ENCODE results near the gene KAT6B.
A peak's percentile ranks its signal among the peaks of the same experiment; 100 is the strongest.

Gene KAT6B

DNA sequence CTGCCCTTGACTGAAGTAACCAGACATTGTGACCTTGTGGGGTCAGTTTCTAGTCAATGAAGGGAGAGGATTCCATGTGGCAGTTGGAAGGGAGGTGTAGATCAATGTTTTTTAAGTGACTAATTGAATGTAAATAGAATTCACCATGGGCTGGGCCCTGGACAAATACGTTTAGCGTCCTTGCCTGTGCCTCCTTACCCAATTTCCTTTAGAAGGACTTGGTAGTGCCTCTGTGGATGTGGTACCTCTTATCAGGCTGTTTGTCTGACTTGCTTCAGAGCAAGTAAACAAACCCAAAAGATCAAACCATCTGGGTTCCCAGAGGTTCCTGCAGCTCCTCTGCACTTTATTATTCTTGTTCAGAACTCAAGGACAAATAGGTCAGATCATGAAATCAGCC is 4.3 kb upstream of the KAT6B start:
- peak overlapping the region; percentile 99; the same call in 1 of the 2 replicates for H3K27ac ChIP-seq (ENCODE audit: extremely low read depth, low read depth, low read length)
- ChIA-PET CTCF (interaction anchor here (0.5 to 0.6 kb wide), 2 partner anchors 40 to 563 kb away, joined by 3 read pairs; no protein-coding TSS in a partner anchor), POLR2A (no interaction called here)
- TF ChIP-seq ZNF2 (tag by site-specific recombination; IDR thresholded peaks at IDR 0.05), result no peak
- TF ChIP-seq, protein P1, sequence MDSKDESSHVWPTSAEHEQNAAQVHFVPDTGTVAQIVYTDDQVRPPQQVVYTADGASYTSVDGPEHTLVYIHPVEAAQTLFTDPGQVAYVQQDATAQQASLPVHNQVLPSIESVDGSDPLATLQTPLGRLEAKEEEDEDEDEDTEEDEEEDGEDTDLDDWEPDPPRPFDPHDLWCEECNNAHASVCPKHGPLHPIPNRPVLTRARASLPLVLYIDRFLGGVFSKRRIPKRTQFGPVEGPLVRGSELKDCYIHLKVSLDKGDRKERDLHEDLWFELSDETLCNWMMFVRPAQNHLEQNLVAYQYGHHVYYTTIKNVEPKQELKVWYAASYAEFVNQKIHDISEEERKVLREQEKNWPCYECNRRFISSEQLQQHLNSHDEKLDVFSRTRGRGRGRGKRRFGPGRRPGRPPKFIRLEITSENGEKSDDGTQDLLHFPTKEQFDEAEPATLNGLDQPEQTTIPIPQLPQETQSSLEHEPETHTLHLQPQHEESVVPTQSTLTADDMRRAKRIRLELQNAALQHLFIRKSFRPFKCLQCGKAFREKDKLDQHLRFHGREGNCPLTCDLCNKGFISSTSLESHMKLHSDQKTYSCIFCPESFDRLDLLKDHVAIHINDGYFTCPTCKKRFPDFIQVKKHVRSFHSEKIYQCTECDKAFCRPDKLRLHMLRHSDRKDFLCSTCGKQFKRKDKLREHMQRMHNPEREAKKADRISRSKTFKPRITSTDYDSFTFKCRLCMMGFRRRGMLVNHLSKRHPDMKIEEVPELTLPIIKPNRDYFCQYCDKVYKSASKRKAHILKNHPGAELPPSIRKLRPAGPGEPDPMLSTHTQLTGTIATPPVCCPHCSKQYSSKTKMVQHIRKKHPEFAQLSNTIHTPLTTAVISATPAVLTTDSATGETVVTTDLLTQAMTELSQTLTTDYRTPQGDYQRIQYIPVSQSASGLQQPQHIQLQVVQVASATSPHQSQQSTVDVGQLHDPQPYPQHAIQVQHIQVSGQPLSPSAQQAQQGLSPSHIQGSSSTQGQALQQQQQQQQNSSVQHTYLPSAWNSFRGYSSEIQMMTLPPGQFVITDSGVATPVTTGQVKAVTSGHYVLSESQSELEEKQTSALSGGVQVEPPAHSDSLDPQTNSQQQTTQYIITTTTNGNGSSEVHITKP (tag by site-specific recombination; IDR thresholded peaks at IDR 0.05), result peak; percentile 75
- H3K4me3 ChIP-seq (ENCODE audit: low read depth, low read length), result no peak overlapping the region
- H3K9me3 ChIP-seq (ENCODE audit: control insufficient read depth, insufficient read depth, low read depth, low read length), result no peaks in the 10 kb centered on the region
- no peaks in the 10 kb centered on the region for H3K36me3 ChIP-seq (ENCODE audit: control insufficient read depth in 2 of 2, insufficient read depth in 1 of 2, low read length in 2 of 2)
- peaks cover 29% of the 10 kb centered on the region for H3K4me1 ChIP-seq (ENCODE audit: control insufficient read depth, insufficient read depth, low read length)

DNA sequence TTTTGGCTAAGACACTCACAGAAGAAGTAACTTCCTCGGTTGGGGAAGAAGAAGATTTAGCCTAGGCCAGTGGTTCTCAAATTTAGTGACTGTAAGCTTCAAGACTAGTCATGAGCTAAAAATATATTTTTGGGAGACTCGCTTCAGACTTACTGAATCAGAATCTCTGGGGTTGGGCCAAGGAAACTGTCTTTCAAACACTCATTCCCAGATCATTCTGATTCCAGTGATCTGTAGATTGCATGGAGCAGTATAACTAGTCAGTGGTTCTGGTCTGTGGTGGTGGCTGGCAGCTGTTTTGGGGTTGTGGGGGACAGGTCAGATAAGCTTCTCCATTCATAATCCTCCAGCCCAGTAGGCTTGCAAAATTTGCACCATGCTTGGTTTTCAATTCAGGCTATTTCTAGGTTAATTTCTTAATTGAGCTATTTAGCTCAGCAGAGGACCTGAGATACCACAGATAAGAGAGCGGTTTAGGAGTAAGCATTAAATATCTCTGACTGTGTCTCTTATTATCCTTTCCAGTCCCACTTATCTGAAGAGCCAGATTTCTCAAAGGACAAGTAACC is 3.8 kb upstream of the KAT6B start:
- ChIA-PET POLR2A (no interaction called here), CTCF (interaction anchor here (0.8 to 1.3 kb wide), 3 partner anchors 84 to 198 kb away, joined by 3 to 6 read pairs (median 4); no protein-coding TSS in a partner anchor)
- TF ChIP-seq ZNF37A (tag by site-specific recombination; IDR thresholded peaks at IDR 0.05) (no peak), ZBTB1 (tag by site-specific recombination; IDR thresholded peaks at IDR 0.05) (no peak), ZNF423 (tag by site-specific recombination; IDR thresholded peaks at IDR 0.05) (no peak), KLF8 (tag by site-specific recombination; IDR thresholded peaks at IDR 0.05) (no peak), IKZF3 (tag by site-specific recombination; IDR thresholded peaks at IDR 0.05) (peak; percentile 35; the same call in 1 of the 2 replicates), ZNF10 (tag by site-specific recombination; IDR thresholded peaks at IDR 0.05) (no peak; the same call in 1 of the 2 replicates), SALL2 (tag by site-specific recombination; IDR thresholded peaks at IDR 0.05; ENCODE audit: borderline replicate concordance) (no peak), ZNF658 (tag by site-specific recombination; IDR thresholded peaks at IDR 0.05) (no peak), ZNF311 (tag by site-specific recombination; IDR thresholded peaks at IDR 0.05; ENCODE audit: borderline replicate concordance) (no peak), YY2 (tag by site-specific recombination; IDR thresholded peaks at IDR 0.05) (no peak), SETDB1 (IDR thresholded peaks at IDR 0.05; ENCODE audit: insufficient read length, low read length) (no peak), ZFP37 (tag by site-specific recombination; IDR thresholded peaks at IDR 0.05) (no peak), ZNF626 (tag by site-specific recombination; IDR thresholded peaks at IDR 0.05) (no peak), MYNN (tag by site-specific recombination; IDR thresholded peaks at IDR 0.05; ENCODE audit: borderline replicate concordance) (no peak), ZNF677 (tag by site-specific recombination; IDR thresholded peaks at IDR 0.05) (no peak), ZNF76 (tag by site-specific recombination; IDR thresholded peaks at IDR 0.05; ENCODE audit: borderline replicate concordance, low read depth) (no peak), EGR2 (tag by site-specific recombination; IDR thresholded peaks at IDR 0.05; ENCODE audit: low read depth) (no peak)
- TF ChIP-seq, protein P2, sequence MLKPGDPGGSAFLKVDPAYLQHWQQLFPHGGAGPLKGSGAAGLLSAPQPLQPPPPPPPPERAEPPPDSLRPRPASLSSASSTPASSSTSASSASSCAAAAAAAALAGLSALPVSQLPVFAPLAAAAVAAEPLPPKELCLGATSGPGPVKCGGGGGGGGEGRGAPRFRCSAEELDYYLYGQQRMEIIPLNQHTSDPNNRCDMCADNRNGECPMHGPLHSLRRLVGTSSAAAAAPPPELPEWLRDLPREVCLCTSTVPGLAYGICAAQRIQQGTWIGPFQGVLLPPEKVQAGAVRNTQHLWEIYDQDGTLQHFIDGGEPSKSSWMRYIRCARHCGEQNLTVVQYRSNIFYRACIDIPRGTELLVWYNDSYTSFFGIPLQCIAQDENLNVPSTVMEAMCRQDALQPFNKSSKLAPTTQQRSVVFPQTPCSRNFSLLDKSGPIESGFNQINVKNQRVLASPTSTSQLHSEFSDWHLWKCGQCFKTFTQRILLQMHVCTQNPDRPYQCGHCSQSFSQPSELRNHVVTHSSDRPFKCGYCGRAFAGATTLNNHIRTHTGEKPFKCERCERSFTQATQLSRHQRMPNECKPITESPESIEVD (tag by site-specific recombination; IDR thresholded peaks at IDR 0.05), result peak; percentile 44
- TF ChIP-seq, protein P3, sequence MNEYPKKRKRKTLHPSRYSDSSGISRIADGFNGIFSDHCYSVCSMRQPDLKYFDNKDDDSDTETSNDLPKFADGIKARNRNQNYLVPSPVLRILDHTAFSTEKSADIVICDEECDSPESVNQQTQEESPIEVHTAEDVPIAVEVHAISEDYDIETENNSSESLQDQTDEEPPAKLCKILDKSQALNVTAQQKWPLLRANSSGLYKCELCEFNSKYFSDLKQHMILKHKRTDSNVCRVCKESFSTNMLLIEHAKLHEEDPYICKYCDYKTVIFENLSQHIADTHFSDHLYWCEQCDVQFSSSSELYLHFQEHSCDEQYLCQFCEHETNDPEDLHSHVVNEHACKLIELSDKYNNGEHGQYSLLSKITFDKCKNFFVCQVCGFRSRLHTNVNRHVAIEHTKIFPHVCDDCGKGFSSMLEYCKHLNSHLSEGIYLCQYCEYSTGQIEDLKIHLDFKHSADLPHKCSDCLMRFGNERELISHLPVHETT (tag by site-specific recombination; IDR thresholded peaks at IDR 0.05), result 0 out of 2 replicates have a peak, but pooled peaks have one; percentile 20
- TF ChIP-seq, protein P4, sequence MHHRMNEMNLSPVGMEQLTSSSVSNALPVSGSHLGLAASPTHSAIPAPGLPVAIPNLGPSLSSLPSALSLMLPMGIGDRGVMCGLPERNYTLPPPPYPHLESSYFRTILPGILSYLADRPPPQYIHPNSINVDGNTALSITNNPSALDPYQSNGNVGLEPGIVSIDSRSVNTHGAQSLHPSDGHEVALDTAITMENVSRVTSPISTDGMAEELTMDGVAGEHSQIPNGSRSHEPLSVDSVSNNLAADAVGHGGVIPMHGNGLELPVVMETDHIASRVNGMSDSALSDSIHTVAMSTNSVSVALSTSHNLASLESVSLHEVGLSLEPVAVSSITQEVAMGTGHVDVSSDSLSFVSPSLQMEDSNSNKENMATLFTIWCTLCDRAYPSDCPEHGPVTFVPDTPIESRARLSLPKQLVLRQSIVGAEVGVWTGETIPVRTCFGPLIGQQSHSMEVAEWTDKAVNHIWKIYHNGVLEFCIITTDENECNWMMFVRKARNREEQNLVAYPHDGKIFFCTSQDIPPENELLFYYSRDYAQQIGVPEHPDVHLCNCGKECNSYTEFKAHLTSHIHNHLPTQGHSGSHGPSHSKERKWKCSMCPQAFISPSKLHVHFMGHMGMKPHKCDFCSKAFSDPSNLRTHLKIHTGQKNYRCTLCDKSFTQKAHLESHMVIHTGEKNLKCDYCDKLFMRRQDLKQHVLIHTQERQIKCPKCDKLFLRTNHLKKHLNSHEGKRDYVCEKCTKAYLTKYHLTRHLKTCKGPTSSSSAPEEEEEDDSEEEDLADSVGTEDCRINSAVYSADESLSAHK (tag by site-specific recombination; IDR thresholded peaks at IDR 0.05), result 0 out of 2 replicates have a peak, but pooled peaks have one; percentile 23
- TF ChIP-seq, protein P5, sequence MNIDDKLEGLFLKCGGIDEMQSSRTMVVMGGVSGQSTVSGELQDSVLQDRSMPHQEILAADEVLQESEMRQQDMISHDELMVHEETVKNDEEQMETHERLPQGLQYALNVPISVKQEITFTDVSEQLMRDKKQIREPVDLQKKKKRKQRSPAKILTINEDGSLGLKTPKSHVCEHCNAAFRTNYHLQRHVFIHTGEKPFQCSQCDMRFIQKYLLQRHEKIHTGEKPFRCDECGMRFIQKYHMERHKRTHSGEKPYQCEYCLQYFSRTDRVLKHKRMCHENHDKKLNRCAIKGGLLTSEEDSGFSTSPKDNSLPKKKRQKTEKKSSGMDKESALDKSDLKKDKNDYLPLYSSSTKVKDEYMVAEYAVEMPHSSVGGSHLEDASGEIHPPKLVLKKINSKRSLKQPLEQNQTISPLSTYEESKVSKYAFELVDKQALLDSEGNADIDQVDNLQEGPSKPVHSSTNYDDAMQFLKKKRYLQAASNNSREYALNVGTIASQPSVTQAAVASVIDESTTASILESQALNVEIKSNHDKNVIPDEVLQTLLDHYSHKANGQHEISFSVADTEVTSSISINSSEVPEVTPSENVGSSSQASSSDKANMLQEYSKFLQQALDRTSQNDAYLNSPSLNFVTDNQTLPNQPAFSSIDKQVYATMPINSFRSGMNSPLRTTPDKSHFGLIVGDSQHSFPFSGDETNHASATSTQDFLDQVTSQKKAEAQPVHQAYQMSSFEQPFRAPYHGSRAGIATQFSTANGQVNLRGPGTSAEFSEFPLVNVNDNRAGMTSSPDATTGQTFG (tag by site-specific recombination; IDR thresholded peaks at IDR 0.05; ENCODE audit: borderline replicate concordance), result no peak

More for the DNA sequence above, 3.8 kb upstream of the KAT6B start:
- Histone ChIP-seq H3K27ac (ENCODE audit: extremely low read depth, low read depth, low read length) (peak overlapping the region; percentile 99), H3K36me3 (ENCODE audit: control insufficient read depth in 2 of 2, insufficient read depth in 1 of 2, low read length in 2 of 2) (no peaks in the 10 kb centered on the region), H3K4me3 (ENCODE audit: low read depth, low read length) (no peak overlapping the region), H3K9me3 (ENCODE audit: control insufficient read depth, insufficient read depth, low read depth, low read length) (no peaks in the 10 kb centered on the region), H3K4me1 (ENCODE audit: control insufficient read depth, insufficient read depth, low read length) (peaks cover 29% of the 10 kb centered on the region)

All from HEK293 (cell line).